ENCODE results near the gene UBIAD1.
"Not testable (repeated sequence)": the region's sequence is repeated elsewhere in the genome, so short reads cannot be mapped to it uniquely, and the experiment has no call there.

Gene UBIAD1

GRCh38 chr1:11298390-11299224, 25.6 kb downstream of the UBIAD1 start:
- no peak for TF ChIP-seq CTCF (conservative IDR thresholded peaks at IDR 0.05; ENCODE audit: low read length)
- DNase-seq (ENCODE audit: low read depth): no peak
- H3K4me3 ChIP-seq (ENCODE audit: low read length): no peak overlapping the region

- no peak overlapping the region for H3K4me3 ChIP-seq (ENCODE audit: low read length)
- TF ChIP-seq CTCF (conservative IDR thresholded peaks at IDR 0.05; ENCODE audit: low read length): no peak
- DNase-seq (ENCODE audit: low read depth): no peak
Measured at GRCh38 chr1:11299225-11299574, 26.2 kb downstream of the UBIAD1 start.

- H3K4me3 ChIP-seq (ENCODE audit: low read length): no peak overlapping the region
- no peak for TF ChIP-seq CTCF (conservative IDR thresholded peaks at IDR 0.05; ENCODE audit: low read length)
- DNase-seq (ENCODE audit: low read depth): no peak
Measured at GRCh38 chr1:11301601-11302000, 28.6 kb downstream of the UBIAD1 start.

GRCh38 chr1:11302366-11302765, 29.4 kb downstream of the UBIAD1 start:
- no peak for DNase-seq (ENCODE audit: low read depth)
- no peak for TF ChIP-seq CTCF (conservative IDR thresholded peaks at IDR 0.05; ENCODE audit: low read length)
- no peak overlapping the region for H3K4me3 ChIP-seq (ENCODE audit: low read length)

- DNase-seq (ENCODE audit: low read depth); H3K4me3 ChIP-seq (ENCODE audit: low read length): not testable (repeated sequence)
Measured at GRCh38 chr1:11305516-11305915, 32.5 kb downstream of the UBIAD1 start.

GRCh38 chr1:11307852-11308251, 34.9 kb downstream of the UBIAD1 start:
- H3K4me3 ChIP-seq (ENCODE audit: low read length): no peak overlapping the region
- no peak for TF ChIP-seq CTCF (conservative IDR thresholded peaks at IDR 0.05; ENCODE audit: low read length)
- peak; percentile 23 for DNase-seq (ENCODE audit: low read depth)

GRCh38 chr1:11308699-11309224, 35.8 kb downstream of the UBIAD1 start:
- TF ChIP-seq CTCF (conservative IDR thresholded peaks at IDR 0.05; ENCODE audit: low read length): no peak
- no peak overlapping the region for H3K4me3 ChIP-seq (ENCODE audit: low read length)
- no peak for DNase-seq (ENCODE audit: low read depth)

All from AG10803 (cell line).